K562 (cell line): ENCODE data around the gene DLX6. TPM values are rescaled to one million over a fixed set of nuclear protein-coding genes. Genes with fewer than 3 reads are reported as not detected.

Source experiments
- BMI1 ChIP-seq: fragments of 150-350 bp; IDR thresholded peaks from 2 replicates; pipeline ENCODE4 v1.6.1; 2014; ENCODE audit warnings: low read length
- CBX8 ChIP-seq: fragments of 200-600 bp; sonication (generic); IDR thresholded peaks from 2 replicates; pipeline ENCODE4 v1.6.1; 2012; ENCODE audit warnings: borderline replicate concordance, mixed run types, low read depth, mild to moderate bottlenecking, moderate library complexity, mixed read lengths, low read length, control low read depth, inconsistent platforms; ENCODE audit not compliant: poor library complexity, severe bottlenecking; ENCODE audit errors: extremely low read depth
- MIER1 ChIP-seq: fragments of 450-650 bp; IDR thresholded peaks from 2 replicates; pipeline ENCODE4 v1.6.1; 2016; ENCODE audit warnings: antibody characterized with exemption, mild to moderate bottlenecking, low read depth
- PML ChIP-seq: IDR thresholded peaks from 2 replicates; pipeline ENCODE4 v1.6.1; 2012; ENCODE audit warnings: low read length, inconsistent platforms
- REST ChIP-seq, 2 experiments: fragments of 450-650 bp; formaldehyde crosslinking in 1 of 2; IDR thresholded peaks; 2 replicates each; pipeline versions ENCODE4 v1.4.0 to v1.6.1; 2014 to 2020; ENCODE audit warnings: mild to moderate bottlenecking in 2 of 2, borderline replicate concordance in 1 of 2, low read depth in 1 of 2
- SRSF7 ChIP-seq: fragments of 200-400 bp; formaldehyde crosslinking; optimal IDR thresholded peaks from 2 replicates; pipeline ENCODE3; 2017; ENCODE audit warnings: mild to moderate bottlenecking, low read depth, low read length
- THAP12 ChIP-seq: fragments of 250-450 bp; sonication (Bioruptor Pico); IDR thresholded peaks from 2 replicates; pipeline ENCODE4 v1.9.0; 2021; ENCODE audit warnings: mild to moderate bottlenecking, inconsistent platforms
- polyA plus RNA-seq, 8 experiments: library from polyadenylated mRNA; depleted of rRNA in 4 of 8; stranded (reverse) in 5 of 8; unstranded in 3 of 8; fragments of >200 nt; fragmentation: Nextera tagmentation in 2 of 8; fragmentation: Illumina TruSeq in 1 of 8; extraction: Ambion mirVana in 2 of 8; extraction: Trizol in 1 of 8; gene quantifications; 2 replicates each; pipeline versions ENCODE4 v1.2.1 to v1.2.3, GENCODE V29; 2011 to 2014; ENCODE audit warnings: inconsistent platforms in 1 of 8, missing spikeins in 1 of 8
- total RNA-seq, 7 experiments: library from RNA; depleted of rRNA in 6 of 7; stranded (reverse); fragments of >200 nt in 6 of 7; fragmentation: Illumina TruSeq in 2 of 7; extraction: Trizol in 2 of 7; gene quantifications; 2 replicates each; pipeline versions ENCODE4 v1.2.1 to v1.2.3, GENCODE V29; 2011 to 2021; ENCODE audit warnings: low replicate concordance in 1 of 7

DLX6 gene
- total and polyA plus RNA-seq, 9 of the 15 experiments (the other 6 are each of a cell fraction or from before 2014, with no cell fraction given), result not detected

- TF ChIP-seq REST (IDR thresholded peaks at IDR 0.05; ENCODE audit: borderline replicate concordance), result no peak
- TF ChIP-seq REST (CRISPR knock-in tag; IDR thresholded peaks at IDR 0.05; ENCODE audit: low read depth), result no peak
- TF ChIP-seq BMI1, result no peak
- TF ChIP-seq SRSF7, result no peak
- TF ChIP-seq PML, result no peak
- TF ChIP-seq MIER1, result no peak
- no peak for TF ChIP-seq CBX8
- TF ChIP-seq THAP12 (CRISPR knock-in tag), result no peak
Measured at GRCh38 chr7:97006055-97006815, 882 bp downstream of the DLX6 start (continued).
